IPS-11a (cell line): ENCODE results near the gene TYK2.
"Not testable (repeated sequence)": the region's sequence is repeated elsewhere in the genome, so short reads cannot be mapped to it uniquely, and the experiment has no call there.

Experiments
- H3K4me3 ChIP-seq: one replicate; pipeline ENCODE4 v1.5.1; 2013; ENCODE audit warnings: low read depth, low read length, control low read depth

TYK2 gene

DNA sequence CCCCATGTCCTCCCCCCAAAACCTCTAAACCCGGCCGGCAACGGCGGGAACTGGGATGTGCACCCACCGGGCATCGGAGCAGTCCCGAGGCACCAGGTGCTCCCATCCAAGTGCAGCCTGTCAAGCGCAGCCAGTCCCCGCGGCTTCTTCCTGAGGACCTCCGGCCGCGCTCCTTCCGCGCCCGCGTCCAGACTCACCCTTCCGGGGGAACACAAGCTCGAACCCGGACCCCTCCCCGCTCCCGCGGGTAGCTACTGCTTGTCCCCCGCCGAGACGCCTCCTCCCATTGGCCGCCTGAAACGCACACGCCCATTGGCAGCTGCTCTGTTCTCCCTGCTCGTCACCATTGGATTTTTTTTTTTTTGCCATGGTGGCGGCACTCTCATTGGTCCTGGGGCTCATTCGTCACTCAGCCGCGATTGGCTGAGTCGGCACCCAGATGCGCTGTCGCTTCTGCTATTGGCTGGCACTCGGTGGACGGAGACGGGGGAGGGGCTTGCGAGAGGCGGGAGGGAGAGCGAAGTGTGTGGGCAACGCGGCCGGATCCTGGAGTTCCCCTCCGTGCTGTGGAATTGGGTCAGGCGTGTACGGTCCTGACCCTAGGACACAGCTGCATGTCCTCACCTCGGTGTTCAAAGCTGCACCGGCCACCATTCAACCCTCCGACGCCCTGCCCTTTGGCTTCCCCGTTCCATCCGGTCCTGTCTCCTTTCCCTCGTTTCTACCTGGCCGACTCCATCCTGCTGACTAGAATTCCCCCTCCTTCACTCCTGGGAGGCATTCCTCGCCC lies at the start of gene TYK2:
TSS of gene TYK2 (minus strand) at position 260 of the 790 bp plus-strand sequence. CDS start 2,166 bp downstream, outside the sequence.
- peak within 1 kb of the TSS; percentile 83 for H3K4me3 ChIP-seq

DNA sequence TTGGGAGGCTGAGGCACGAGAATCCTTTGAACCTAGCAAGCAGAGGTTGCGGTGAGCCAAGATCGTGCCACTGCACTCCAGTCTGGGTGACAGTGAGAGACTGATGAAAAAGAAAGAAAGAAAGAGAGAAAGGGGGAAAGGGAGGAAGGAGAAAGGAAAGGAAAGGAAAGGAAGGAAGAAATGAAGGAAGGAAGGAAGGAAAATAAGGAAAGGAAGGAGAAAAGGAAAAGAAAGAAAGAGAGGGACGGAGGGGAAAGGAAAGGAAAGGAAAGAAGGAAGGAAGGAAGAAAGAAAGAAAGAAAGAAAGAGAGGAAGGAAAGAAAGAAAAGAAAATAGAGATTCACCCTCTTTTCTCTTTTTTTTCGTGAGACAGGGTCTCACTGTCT lies 48.6 kb upstream of the TYK2 start:
- H3K4me3 ChIP-seq = no peak overlapping the region

DNA sequence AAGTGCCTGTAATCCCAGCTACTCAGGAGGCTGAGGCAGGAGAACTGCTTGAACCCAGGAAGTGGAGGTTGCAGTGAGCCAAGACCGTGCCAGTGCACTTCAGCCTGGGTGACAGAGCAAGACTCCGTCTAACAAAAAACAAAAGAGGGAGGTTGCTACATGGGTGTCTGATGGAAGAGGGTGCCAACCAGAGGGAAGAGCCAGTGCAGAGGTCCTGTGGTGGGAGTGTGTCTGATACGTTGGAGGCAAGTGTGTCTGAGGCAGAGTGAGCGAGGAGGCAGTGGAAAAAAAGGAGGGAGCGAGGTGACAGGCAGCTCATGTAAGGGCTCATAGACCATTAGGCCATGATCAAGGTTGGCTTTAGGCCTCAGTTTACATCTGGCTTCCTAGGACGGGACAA lies 46.8 kb upstream of the TYK2 start:
- no peak overlapping the region for H3K4me3 ChIP-seq

DNA sequence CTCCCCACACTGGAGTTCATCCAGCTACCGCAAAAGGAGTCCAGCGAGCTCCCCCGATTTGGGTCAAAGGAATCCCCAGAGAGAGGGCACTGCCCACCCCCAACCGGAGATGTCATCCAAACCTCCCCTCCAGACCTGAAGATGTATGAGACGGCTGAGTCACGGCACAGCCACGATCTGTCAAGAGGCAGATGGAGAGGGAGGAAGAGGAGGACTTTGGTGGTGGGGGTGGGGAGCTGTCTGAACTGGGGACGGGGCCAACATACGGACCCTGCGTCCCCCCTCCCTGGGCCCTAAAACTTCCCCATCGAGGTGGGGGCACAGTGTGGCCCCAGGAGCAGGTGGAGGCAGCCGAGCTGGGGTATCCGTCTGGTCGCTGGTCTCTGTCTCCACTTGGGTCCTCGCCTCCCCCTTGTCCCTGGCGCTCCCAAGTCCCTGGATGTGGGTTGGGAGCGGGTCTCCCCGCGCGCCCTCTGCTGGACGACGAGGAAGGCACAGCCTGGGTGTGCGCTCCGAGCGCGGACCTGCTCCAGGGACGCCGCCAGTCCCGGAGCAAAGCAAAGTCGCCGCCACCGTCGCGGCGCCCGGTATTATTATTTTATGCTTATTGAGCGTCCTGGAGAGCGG lies 43.8 kb upstream of the TYK2 start:
- H3K4me3 ChIP-seq = peak overlapping the region; percentile 17

DNA sequence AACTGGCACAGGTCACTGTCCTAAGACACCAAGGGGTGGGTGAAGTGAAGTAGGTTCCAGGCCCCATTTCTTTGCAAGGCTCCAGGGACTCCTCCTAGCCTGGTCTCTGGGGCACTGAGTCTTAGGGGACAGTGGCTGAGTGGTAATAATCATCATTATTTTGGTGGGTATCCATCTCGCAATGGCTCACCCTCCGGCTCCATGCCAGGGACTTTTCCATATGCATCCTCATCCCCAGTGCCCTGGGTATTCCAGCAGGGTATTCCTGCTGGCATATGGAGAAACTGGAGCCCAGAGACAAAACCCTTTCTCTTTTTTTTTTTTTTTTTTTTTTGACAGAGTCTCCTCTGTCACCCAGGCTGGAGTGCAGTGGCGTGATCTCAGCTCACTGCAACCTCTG lies 42.5 kb upstream of the TYK2 start:
- no peak overlapping the region for H3K4me3 ChIP-seq

DNA sequence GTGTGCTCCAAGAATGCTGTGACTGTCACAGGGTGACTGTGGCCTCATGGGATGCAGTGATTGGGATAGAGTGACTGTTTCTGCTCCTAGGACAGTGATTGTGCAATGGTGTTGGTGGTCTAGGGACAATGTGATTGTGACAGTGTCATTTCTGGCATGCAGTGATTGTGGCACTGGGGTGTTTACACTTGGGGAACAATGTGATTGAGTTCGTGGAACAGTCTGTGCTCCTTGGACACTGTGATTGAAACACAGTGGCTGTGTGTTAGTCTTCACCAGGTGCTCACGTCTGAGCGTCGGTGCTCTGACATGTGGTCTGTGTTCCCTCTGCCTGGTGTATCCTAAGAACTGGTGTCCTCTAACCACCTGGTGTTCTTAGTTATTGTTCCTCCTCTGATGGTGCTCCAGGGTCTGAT lies 41.7 kb upstream of the TYK2 start:
- no peak overlapping the region for H3K4me3 ChIP-seq

DNA sequence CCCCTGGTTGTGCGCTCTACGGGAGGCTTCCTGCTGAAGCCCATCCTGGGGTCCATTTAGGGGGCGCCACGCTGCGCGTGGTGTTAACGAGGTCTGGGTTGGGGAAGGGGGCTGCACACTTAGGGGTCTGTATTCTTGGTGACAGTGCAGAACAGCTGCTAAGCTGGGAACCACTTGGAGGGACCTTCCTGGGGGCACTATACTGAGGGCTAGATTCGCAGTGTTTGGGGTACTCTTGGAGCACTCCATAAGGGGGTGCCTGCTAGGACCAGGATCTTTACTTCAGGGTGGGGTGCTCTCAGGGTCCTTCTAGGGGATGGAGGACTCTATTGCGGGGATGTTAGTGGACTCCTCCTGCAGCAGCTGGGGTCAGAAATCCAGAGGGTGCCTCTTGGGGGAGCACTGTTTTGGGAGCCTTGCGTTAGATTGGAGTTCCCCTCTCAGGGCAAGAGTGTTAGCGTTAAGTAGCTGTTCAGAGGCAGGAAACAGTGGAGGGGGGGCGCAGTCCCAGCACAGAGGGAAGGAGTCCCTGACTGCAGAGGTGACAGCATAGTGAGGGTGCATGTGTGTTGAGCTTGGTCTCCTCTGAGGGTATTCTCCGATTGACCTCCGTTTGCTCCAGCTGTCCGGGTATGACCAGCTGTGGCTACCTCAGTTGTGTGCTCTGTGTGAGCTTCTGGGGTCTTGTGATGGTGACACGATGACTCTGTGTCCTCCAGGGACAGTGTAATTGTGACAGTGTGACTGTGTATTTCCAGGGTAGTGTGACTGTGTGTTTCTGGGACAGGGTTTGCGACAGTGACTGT lies 41.1 kb upstream of the TYK2 start:
- H3K4me3 ChIP-seq = no peak overlapping the region

DNA sequence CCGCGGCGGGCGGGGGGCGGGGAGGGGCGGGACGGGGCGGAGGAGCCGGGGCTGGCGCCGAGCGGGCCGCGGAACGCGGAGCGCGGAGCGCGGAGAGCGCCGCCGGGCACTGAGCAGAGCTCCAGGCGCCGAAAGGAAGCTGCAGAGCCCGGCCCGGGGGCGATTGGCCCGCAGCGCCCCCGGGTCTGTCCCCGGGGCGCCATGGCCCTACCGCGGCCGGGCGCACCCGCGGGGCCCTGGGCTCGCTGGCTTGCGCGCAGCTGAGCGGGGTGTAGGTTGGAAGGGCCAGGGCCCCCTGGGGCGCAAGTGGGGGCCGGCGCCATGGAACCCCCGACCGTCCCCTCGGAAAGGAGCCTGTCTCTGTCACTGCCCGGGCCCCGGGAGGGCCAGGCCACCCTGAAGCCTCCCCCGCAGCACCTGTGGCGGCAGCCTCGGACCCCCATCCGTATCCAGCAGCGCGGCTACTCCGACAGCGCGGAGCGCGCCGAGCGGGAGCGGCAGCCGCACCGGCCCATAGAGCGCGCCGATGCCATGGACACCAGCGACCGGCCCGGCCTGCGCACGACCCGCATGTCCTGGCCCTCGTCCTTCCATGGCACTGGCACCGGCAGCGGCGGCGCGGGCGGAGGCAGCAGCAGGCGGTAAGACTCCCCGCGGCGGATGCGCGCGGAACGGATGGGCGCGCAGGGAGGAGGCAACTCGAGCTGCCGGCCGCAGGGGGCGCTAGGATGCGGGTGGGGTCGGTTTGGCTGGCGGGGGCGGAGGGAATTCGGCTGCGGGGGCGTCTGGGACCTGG lies 40.3 kb upstream of the TYK2 start, which contains the start of gene PDE4A:
TSS of gene PDE4A (plus strand) at position 95 of the 796 bp plus-strand sequence. CDS start at position 322, 227 bp downstream.
- H3K4me3 ChIP-seq = peak within 1 kb of the TSS; percentile 38

DNA sequence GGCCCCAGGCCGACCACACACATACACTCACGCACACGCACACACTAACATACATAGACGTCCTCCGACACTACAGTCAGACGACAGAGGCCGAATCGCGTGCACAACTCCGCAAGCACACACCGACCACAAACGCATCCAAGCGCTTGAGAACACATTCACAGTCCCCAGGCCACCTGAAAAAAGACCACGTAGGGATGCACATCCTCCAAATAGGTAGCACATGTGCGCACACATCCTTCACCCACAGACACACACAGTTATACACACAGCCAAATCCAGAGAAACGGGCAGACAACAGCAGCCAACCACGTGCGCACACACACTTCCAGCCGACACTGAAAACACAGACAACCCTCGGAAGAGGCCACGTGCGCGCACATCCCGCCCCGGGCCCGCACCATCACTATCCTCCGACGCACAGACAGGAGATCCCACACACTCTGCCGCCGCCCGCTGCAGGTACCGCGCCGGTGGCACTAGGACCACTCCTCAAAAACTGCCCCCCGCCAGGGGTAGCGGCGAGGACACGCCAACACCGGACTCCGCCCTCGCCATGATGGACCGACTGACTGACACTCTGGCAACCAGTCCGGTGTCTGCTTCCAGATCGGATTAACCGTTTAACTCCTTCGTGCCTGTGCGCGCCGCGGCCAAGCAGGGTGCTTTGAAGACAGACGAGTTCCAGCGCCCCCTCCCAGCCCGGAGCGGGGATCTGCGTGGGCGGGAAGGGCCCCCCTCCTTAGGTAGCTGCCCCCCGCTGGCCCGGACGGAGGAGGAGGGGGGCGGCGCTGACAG lies 39.5 kb upstream of the TYK2 start:
- peak overlapping the region; percentile 38 for H3K4me3 ChIP-seq

DNA sequence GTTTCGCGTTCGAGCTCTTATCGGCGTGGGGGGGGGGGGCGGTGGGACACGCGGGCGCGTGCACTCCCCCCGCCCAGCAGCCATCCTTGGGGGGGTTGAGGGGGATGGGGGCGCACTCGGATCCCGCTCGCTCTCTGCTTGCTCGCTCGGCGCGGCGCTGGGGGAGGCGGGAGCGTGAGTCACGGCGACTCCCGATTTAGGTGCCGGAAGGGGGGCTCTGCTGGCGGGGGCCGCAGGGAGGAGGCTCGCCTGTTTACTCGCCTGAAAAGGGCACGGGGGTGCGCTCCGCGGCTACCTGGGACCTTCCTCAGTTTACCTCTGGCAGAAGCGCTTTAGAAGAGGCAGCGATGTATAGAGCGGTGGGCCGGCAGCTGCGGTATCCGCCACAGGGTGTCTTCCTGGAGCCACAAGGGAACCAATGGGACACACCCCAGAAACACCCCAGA lies 38.9 kb upstream of the TYK2 start:
- H3K4me3 ChIP-seq = peak overlapping the region; percentile 38

DNA sequence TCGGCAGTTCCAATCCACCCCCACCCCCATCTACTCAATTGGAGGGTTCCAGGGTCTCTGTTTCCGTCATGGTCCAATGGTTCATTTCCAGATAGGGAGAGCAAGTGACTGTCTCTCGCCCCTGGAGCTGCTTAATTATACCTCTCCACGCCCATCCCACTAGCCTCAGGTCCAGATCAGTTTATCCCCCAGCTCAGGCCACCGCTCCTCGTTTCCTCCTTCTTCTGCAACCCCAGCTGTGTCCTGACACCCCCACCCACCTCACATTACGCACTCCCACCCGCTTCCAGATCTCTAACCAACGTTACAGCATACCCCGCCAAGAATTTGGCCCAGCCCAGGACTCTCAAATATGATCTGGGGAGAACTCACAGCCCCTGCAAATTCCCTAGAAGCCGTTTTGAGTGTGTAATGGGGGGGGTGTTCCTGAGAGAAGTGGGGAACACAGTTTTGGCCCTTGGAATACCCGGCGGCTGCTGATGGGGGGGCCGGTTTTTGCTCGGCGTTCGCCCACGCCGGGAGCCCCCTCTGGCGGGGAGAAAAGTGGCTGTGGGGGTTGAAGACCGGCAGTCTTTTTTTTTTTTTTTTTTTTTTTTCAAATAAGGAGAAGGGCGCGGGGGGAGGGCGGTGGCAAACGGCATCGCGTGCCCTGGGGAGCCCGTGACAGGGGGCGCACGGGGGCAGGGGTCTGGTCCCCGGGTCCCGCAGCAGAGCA lies 38.3 kb upstream of the TYK2 start:
- H3K4me3 ChIP-seq = no peak overlapping the region

DNA sequence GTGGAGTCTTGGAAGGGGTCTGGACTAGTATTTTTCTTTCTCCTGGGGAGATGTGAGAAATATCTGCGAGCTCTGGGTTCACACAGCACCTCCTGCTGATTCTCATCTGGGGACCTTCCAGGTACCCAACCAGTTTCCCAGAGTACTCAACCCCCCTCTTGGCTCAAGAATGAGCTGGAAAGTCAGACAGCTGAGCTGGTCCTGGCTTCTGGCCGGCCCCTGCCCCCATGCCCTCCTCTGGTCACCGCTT lies 37.8 kb upstream of the TYK2 start:
- no peak overlapping the region for H3K4me3 ChIP-seq

DNA sequence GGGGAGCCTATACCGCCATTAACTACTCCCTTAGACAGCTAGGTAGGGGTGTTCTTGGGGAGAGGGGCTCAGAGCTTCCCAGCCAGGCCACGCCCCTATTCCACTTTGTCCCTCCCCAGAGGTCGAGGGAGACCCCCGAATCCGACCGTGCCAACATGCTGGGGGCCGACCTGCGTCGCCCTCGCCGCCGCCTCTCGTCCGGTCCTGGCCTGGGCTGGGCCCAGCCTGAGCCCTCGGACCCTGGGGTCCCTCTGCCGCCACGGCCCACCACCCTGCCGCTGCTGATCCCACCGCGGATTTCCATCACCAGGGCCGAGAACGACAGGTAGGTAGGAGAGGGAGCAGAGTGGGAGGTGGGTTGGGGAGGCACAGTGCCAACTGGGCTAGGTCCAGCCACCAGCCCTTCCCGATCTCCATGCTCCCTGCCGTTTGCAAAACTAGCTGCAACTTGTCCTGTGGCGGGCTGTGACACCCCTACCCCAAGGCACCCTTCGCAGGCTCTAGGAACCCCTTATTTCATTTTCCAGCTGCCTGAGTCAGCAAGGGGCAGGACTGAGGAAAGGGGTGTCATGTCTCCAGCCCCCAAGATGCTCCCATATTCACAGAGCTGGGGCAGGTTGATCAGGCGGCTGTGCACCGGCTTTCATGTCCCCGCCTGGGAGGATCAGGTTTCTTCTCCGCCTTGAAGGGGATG lies 37.3 kb upstream of the TYK2 start:
- no peak overlapping the region for H3K4me3 ChIP-seq

DNA sequence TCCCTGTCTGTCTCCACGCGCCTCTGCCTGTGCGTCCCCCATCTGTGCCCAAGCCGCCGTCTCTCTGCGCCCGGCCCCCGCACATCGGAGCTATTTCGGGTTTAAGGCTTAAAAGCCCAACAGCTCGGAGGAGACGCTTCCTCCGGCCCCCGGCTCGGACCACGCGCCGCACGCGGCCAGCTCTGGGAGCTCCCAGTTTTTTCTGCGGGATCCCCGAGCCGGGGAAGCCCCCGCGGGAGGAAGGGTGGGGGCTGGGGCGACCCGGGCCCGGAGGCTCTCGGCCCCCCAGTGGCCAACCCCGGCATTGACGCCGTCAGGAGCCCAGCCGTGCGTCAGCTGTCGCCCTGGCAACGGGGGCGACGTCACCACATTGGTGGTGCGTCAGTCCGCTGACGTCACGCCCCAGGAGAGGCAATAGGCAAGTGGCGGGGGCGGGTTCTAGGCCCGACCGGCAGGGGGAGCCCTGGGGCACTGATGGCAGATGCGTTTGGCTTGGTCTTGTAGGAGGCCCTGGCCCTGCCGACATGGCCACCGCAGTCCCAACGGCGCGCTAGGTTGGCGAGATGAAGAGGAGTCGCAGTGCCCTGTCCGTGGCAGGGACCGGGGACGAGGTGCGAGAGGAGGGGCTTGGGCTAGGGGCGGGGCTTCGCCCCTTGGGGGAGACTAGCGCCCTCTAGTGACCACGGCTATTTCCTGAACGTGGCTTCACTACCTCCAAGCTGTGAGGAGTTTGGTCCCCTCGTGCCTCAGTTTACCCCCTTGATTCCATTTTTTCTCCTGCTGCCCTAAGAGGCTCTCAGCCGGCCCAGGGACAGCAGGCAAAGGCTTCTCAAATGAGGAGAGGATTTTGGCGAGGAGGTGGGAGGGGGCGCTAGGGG lies 36.2 kb upstream of the TYK2 start:
- peak overlapping the region; percentile 25 for H3K4me3 ChIP-seq

DNA sequence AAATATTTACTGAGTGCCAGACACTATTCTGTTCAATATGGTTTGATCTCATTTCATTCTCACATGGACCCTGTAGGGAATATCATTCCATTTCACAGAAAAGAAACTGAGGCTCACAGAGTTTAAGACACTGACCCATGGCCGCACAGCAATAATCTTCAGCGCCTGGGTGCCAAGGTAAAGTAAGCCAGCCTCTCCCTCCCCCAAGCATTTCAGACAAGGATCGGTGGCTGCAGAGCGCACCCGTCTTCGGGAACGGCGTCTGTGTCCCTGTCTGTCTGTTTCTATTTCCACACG lies 35.7 kb upstream of the TYK2 start:
- H3K4me3 ChIP-seq = peak overlapping the region; percentile 25

DNA sequence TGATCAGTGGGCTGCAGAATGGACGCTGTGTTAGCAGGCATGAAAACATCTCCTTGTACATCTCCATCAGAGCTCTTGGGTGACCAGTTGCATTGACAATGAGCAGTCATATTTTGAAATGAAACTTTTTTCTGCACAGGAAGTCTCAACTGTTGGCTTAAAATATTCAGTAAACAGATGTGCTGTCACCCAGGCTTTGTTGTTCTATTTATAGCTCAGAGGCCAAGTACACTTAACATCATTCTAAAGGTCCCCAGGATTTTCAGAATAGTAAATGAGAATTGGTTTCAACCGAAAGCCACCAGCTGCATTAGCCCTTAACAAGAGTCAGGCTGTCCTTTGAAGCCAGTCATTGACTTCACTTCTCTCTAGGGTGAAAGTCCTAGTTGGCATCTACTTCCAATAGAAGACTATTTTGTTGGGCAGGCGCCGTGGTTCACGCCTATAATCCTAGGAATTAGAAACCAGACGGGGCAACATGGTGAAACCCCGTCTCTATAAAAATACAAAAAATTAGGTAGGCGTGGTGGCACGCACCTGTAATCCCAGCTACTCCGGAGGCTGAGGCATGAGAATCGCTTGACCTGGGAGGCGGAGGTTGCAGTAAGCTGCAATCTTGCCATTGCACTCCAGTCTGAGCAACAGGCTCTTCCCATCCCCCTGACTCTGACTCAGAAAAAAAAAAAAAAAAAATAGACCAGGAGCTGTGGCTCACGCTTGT lies 32.0 kb upstream of the TYK2 start:
- H3K4me3 ChIP-seq = no peak overlapping the region

DNA sequence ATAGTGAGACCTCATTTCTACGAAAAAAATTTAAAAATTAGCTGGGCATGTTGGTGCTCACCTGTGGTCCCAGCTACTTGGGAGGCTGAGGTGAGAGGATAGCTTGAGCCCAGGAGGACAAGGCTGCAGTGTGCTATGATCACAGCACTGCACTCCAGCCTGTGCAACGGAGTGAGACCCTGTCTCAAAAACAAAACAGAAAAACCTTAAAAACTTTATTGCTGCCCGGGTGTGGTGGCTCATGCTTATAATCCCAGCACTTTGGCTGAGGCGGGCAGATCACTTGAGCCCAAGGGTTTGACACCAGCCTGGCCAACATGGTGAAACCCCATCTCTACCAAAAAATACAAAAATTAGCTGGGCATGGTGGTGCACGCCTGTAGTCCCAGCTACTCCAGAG lies 30.9 kb upstream of the TYK2 start:
- not testable (repeated sequence) for H3K4me3 ChIP-seq
